OCI-LY7 (cell line): ENCODE measurements around the gene AAK1. TPM values are rescaled to one million over a fixed set of nuclear protein-coding genes. Genes with fewer than 3 reads are reported as not detected.

Source experiments
- BruUV-seq: library from RNA; stranded (reverse); fragments of 400-500 nt; replicated peaks from 2 replicates; lab custom pipeline; 2021; lab: Mats Ljungman, UMichigan
- CTCF ChIA-PET: fragments of 300-600 bp; sonication (Branson Sonifier 250); formaldehyde crosslinking; loops from one replicate; lab custom pipeline; 2022; ENCODE audit warnings: antibody characterized with exemption; ENCODE audit not compliant: unreplicated experiment; lab: Charles Lee
- POLR2A ChIA-PET: fragments of 300-600 bp; sonication (Branson Sonifier 250); formaldehyde crosslinking; loops from one replicate; lab custom pipeline; 2022; ENCODE audit warnings: antibody characterized with exemption; lab: Charles Lee
- DNase-seq: peaks from one replicate; pipeline ENCODE4 v3.0.0-alpha.2; 2015; ENCODE audit warnings: low spot score
- H2AFZ ChIP-seq: fragments of 200-600 bp; sonication (generic), shearing (Covaris generic); 2 replicates; pipeline ENCODE4 v1.6.1; 2014; ENCODE audit warnings: mild to moderate bottlenecking, antibody characterized with exemption, low read length, moderate library complexity
- H3K27ac ChIP-seq: fragments of 200-600 bp; sonication (generic); 2 replicates; pipeline ENCODE4 v1.5.1; 2014; ENCODE audit warnings: mixed run types, low read depth, mild to moderate bottlenecking, moderate library complexity, low read length, inconsistent platforms; ENCODE audit not compliant: poor library complexity, severe bottlenecking
- H3K36me3 ChIP-seq: fragments of 200-600 bp; sonication (generic); 2 replicates; pipeline ENCODE4 v1.6.1; 2014; ENCODE audit warnings: mild to moderate bottlenecking, antibody characterized with exemption, low read length, moderate library complexity, mixed read lengths; ENCODE audit not compliant: insufficient read depth
- H3K4me1 ChIP-seq: fragments of 200-600 bp; sonication (generic); 2 replicates; pipeline ENCODE4 v1.5.1; 2014; ENCODE audit warnings: mild to moderate bottlenecking, low read length; ENCODE audit not compliant: insufficient read depth, poor library complexity, severe bottlenecking
- H3K4me2 ChIP-seq: fragments of 200-600 bp; sonication (generic); 2 replicates; pipeline ENCODE4 v1.6.1; 2014; ENCODE audit warnings: mild to moderate bottlenecking, low read length
- H3K4me3 ChIP-seq: fragments of 200-600 bp; sonication (generic); 2 replicates; pipeline ENCODE4 v1.5.1; 2014; ENCODE audit warnings: mild to moderate bottlenecking, low read depth, low read length; ENCODE audit not compliant: poor library complexity, severe bottlenecking
- H3K79me2 ChIP-seq: fragments of 200-600 bp; sonication (generic); 2 replicates; pipeline ENCODE4 v1.6.1; 2016; ENCODE audit warnings: low read depth, mild to moderate bottlenecking, low read length, moderate library complexity, mixed read lengths; ENCODE audit not compliant: insufficient read depth
- H3K9me2 ChIP-seq: fragments of 200-600 bp; sonication (generic); 2 replicates; pipeline ENCODE4 v1.6.1; 2016; ENCODE audit warnings: mild to moderate bottlenecking, low read length, mixed read lengths; ENCODE audit not compliant: insufficient read depth
- H3K9me3 ChIP-seq: fragments of 200-600 bp; sonication (generic); 2 replicates; pipeline ENCODE4 v1.6.1; 2014; ENCODE audit warnings: mild to moderate bottlenecking, mixed run types, low read length, mixed read lengths
- H4K20me1 ChIP-seq: fragments of 200-600 bp; sonication (generic); 2 replicates; pipeline ENCODE4 v1.6.1; 2014; ENCODE audit warnings: mild to moderate bottlenecking, antibody characterized with exemption, low read length, moderate library complexity, mixed read lengths; ENCODE audit not compliant: insufficient read depth
- EZH2phosphoT487 ChIP-seq: fragments of 200-600 bp; sonication (generic); IDR thresholded peaks from 2 replicates; pipeline ENCODE4 v1.6.1; 2018; ENCODE audit warnings: low read depth, borderline replicate concordance, mild to moderate bottlenecking, mixed run types, antibody characterized with exemption, low read length, moderate library complexity, mixed read lengths
- intact Hi-C: fragments of 100-400 bp; cut with micrococcal nuclease; formaldehyde crosslinking; loops from one replicate; pipeline ENCODE4 v1.10.0; 2022; ENCODE audit not compliant: unreplicated experiment
- total RNA-seq, 2 experiments: library from RNA; depleted of rRNA in 1 of 2; stranded (reverse); fragments of >200 nt in 1 of 2; shearing (Covaris generic) in 1 of 2; gene quantifications; 2 replicates each; pipeline ENCODE4 v1.2.3, GENCODE V29; 2014 to 2022
- TF ChIP-seq, protein P1 (sequence below): fragments of 200-600 bp; sonication (generic); conservative IDR thresholded peaks from 2 replicates; pipeline ENCODE4 v1.5.1; 2014; ENCODE audit warnings: mild to moderate bottlenecking, antibody characterized with exemption, low read length, moderate library complexity, mixed read lengths

AAK1 gene
- total RNA-seq, 2 experiments from 2014 or later, result 8.3 to 8.5 TPM

DNA sequence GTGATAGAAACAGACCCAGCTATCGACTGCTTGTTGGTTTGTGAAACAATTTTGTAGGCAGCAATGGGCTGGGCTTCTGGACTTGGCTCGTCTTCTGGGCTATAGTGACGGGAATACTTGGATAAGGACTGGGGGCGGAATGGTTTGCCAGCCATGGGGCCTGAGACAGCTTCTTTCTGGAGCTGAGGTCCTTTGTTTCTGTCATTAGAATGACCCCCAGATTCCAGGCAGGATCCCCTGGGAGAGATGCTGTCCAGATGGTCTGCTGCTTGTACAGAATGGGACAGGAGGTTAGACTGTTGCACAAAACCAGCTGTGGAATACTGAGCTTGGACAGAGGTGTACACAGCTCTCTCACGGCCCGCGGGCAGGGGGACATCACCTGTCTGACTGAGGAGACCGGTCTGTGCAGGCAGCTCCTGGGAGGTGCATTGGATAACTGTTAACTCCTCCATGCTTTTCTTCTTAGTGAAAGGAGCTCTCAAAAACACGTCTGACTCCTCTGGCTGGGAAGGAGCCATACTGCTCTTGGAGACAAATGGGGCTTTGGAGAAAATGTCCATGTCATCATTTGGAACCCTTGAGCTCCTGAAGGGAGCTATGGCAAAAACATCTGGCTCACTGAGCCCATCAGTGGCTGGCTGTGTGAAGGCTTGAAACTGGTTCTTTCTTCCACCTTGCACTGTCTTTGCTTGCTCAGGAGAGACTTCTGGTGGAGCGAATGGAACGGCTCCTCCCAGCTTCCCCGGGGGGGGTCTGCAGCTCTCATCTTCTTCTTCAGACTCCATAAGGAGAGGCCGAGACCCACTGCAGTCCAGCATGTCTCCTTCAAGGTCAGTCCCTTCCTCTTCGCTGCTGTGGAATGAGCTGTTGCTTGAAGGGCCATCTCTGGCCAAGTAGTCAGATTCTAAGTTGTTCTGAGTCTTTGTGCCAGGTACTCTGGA is 177.8 kb downstream of the AAK1 start:
- no peak overlapping the region for H3K27ac ChIP-seq
- no peak for DNase-seq
- no peaks in the 10 kb centered on the region for H3K9me2 ChIP-seq
- CTCF ChIA-PET, result no interaction called here
- no peaks in the 10 kb centered on the region for H4K20me1 ChIP-seq
- H3K4me3 ChIP-seq, result no peak overlapping the region
- H3K4me1 ChIP-seq, result no peaks in the 10 kb centered on the region
- no TSS peak for BruUV-seq
- no peak overlapping the region for H3K4me2 ChIP-seq
- no peak overlapping the region for H2AFZ ChIP-seq
- no peaks in the 10 kb centered on the region for H3K9me3 ChIP-seq
- no peaks in the 10 kb centered on the region for H3K36me3 ChIP-seq
- H3K79me2 ChIP-seq, result no peaks in the 10 kb centered on the region
- TF ChIP-seq EZH2phosphoT487, result no peak
- TF ChIP-seq, protein P1, sequence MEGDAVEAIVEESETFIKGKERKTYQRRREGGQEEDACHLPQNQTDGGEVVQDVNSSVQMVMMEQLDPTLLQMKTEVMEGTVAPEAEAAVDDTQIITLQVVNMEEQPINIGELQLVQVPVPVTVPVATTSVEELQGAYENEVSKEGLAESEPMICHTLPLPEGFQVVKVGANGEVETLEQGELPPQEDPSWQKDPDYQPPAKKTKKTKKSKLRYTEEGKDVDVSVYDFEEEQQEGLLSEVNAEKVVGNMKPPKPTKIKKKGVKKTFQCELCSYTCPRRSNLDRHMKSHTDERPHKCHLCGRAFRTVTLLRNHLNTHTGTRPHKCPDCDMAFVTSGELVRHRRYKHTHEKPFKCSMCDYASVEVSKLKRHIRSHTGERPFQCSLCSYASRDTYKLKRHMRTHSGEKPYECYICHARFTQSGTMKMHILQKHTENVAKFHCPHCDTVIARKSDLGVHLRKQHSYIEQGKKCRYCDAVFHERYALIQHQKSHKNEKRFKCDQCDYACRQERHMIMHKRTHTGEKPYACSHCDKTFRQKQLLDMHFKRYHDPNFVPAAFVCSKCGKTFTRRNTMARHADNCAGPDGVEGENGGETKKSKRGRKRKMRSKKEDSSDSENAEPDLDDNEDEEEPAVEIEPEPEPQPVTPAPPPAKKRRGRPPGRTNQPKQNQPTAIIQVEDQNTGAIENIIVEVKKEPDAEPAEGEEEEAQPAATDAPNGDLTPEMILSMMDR, result no peak
- POLR2A ChIA-PET, result interaction anchor here (0.7 kb wide), 1 partner anchor 331 kb away, joined by 3 read pairs; no protein-coding TSS in a partner anchor
- intact Hi-C loops, result no loop called here

DNA sequence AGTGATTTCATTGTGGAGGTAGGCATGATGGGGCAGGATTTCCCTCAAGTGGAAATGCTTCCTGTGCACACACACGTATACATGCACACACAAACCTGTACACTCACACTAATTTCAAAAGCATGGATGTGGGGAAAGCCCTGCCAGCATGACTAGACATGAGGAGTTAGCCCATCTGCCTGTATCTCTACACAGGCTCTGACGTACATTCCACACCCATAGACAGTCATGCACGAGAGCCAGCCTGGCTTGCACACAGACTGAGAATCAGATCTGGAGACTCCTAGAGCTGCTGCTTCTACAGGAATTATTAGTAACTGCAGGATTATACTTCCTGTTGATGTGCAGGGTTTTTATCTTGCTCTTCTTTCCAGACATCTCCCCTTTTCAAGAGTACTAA is 179.0 kb downstream of the AAK1 start:
- CTCF ChIA-PET, result no interaction called here
- no peaks in the 10 kb centered on the region for H4K20me1 ChIP-seq
- no TSS peak for BruUV-seq

More for the DNA sequence above, 179.0 kb downstream of the AAK1 start:
- no peak for DNase-seq
- H3K4me2 ChIP-seq, result no peak overlapping the region
- intact Hi-C loops, result no loop called here
- no peaks in the 10 kb centered on the region for H3K4me1 ChIP-seq
- H3K36me3 ChIP-seq, result no peaks in the 10 kb centered on the region
- no peaks in the 10 kb centered on the region for H3K9me2 ChIP-seq
- H3K79me2 ChIP-seq, result no peaks in the 10 kb centered on the region
- TF ChIP-seq, protein P1, result no peak
- no peak for TF ChIP-seq EZH2phosphoT487
- no peak overlapping the region for H3K4me3 ChIP-seq
- no peak overlapping the region for H2AFZ ChIP-seq
- H3K27ac ChIP-seq, result no peak overlapping the region
- H3K9me3 ChIP-seq, result no peaks in the 10 kb centered on the region
- POLR2A ChIA-PET, result no interaction called here
